A549 (cell line): ENCODE measurements around the gene RASGRF1. TPM values are rescaled to one million over a fixed set of nuclear protein-coding genes. Genes with fewer than 3 reads are reported as not detected.

Experiments
- ATAC-seq, 2 experiments: fragments of 200-7000 bp in 1 of 2; fragments of >200 bp in 1 of 2; cut with Nextera tagmentation in 1 of 2; cut with Tn5 transposase in 1 of 2; 3 replicates each; pipeline versions ENCODE4 v1.8.0 to v1.9.1; 2018 to 2020; ENCODE audit warnings: mild to moderate bottlenecking in 1 of 2, moderate library complexity in 1 of 2
- CTCF ChIA-PET: fragments of 300-600 bp; sonication (Branson Sonifier 250); formaldehyde crosslinking; extraction: SDS; loops from one replicate; lab custom pipeline; 2021; ENCODE audit warnings: antibody characterized with exemption, inconsistent platforms; lab: Yijun Ruan, JAX
- POLR2A ChIA-PET: fragments of 350-600 bp; formaldehyde crosslinking; extraction: SDS; loops from one replicate; lab custom pipeline; 2021; ENCODE audit warnings: antibody characterized with exemption, inconsistent platforms; lab: Yijun Ruan, JAX
- DNase-seq, 2 experiments: peaks; one replicate each; pipeline versions ENCODE4 v3.0.0 to v3.0.0-alpha.2; 2011 to 2016; ENCODE audit warnings: low read depth in 1 of 2, low spot score in 1 of 2
- FAIRE-seq: peaks from 2 replicates; lab custom pipeline; 2011; peaks lifted over from hg19 to GRCh38; lab: Jason Lieb, UNC
- H3K27ac ChIP-seq, 2 experiments: fragments of >200 bp; sonication (Bioruptor Twin); formaldehyde crosslinking; 3 replicates each; pipeline ENCODE4 v1.5.1; 2016 to 2017
- H3K4me1 ChIP-seq: fragments of >200 bp; sonication (Bioruptor Twin); formaldehyde crosslinking; 3 replicates; pipeline ENCODE4 v1.6.1; 2016
- H3K4me2 ChIP-seq: fragments of >200 bp; sonication (Bioruptor Twin); formaldehyde crosslinking; 3 replicates; pipeline ENCODE4 v1.6.1; 2016
- H3K4me3 ChIP-seq: fragments of >200 bp; sonication (Bioruptor Twin); formaldehyde crosslinking; 3 replicates; pipeline ENCODE4 v1.5.1; 2016
- H3K9me3 ChIP-seq: fragments of >200 bp; sonication (Bioruptor Twin); formaldehyde crosslinking; 3 replicates; pipeline ENCODE4 v1.6.1; 2016
- BHLHE40 ChIP-seq: IDR thresholded peaks from 2 replicates; pipeline ENCODE4 v1.6.1; 2012; ENCODE audit warnings: low read depth, low read length, inconsistent platforms
- CHD2 ChIP-seq: fragments of 150-350 bp; IDR thresholded peaks from 2 replicates; pipeline ENCODE4 v1.6.1; 2014; ENCODE audit warnings: low read length; ENCODE audit not compliant: partially characterized antibody
- EHF ChIP-seq: fragments of 250-450 bp; sonication (Bioruptor Pico); IDR thresholded peaks from 2 replicates; pipeline ENCODE4 v1.5.0; 2020; ENCODE audit warnings: mild to moderate bottlenecking
- EP300 ChIP-seq, 2 experiments: fragments of >200 bp; sonication (Bioruptor Twin); formaldehyde crosslinking; IDR thresholded peaks; 2 replicates in 1 of 2; 3 replicates in 1 of 2; pipeline ENCODE4 v1.6.1; 2016 to 2017
- ESRRA ChIP-seq: fragments of 150-350 bp; IDR thresholded peaks from 2 replicates; pipeline ENCODE4 v1.6.1; 2014; ENCODE audit warnings: mild to moderate bottlenecking, low read length, borderline replicate concordance
- FOSL2 ChIP-seq, 2 experiments: fragments of 450-650 bp in 1 of 2; fragments of >200 bp in 1 of 2; sonication (Bioruptor Twin) in 1 of 2; formaldehyde crosslinking; IDR thresholded peaks; 2 replicates each; pipeline versions ENCODE4 v1.5.0 to v1.6.1; 2016 to 2020; ENCODE audit warnings: mild to moderate bottlenecking in 1 of 2, moderate library complexity in 1 of 2
- FOXS1 ChIP-seq: fragments of 250-450 bp; sonication (Bioruptor Pico); IDR thresholded peaks from 2 replicates; pipeline ENCODE4 v1.5.0; 2020; ENCODE audit warnings: mild to moderate bottlenecking, moderate library complexity
- HOXA7 ChIP-seq: fragments of 250-450 bp; sonication (Bioruptor Pico); IDR thresholded peaks from 2 replicates; pipeline ENCODE4 v1.5.0; 2020; ENCODE audit warnings: mild to moderate bottlenecking, moderate library complexity
- JUN ChIP-seq, 2 experiments: fragments of >200 bp; sonication (Bioruptor Twin); formaldehyde crosslinking; IDR thresholded peaks; 2 replicates in 1 of 2; 3 replicates in 1 of 2; pipeline ENCODE4 v1.6.1; 2016 to 2017
- JUNB ChIP-seq: fragments of >200 bp; sonication (Bioruptor Twin); formaldehyde crosslinking; IDR thresholded peaks from 2 replicates; pipeline ENCODE4 v1.6.1; 2016
- KDM1A ChIP-seq: fragments of 200-600 bp; sonication (generic); IDR thresholded peaks from 2 replicates; pipeline ENCODE4 v1.6.1; 2016; ENCODE audit warnings: low read depth, mild to moderate bottlenecking
- KDM5A ChIP-seq: fragments of 200-600 bp; sonication (generic); IDR thresholded peaks from 2 replicates; pipeline ENCODE4 v1.6.1; 2016; ENCODE audit warnings: antibody characterized with exemption, mild to moderate bottlenecking
- NPAS2 ChIP-seq: fragments of 250-450 bp; sonication (Bioruptor Pico); IDR thresholded peaks from 2 replicates; pipeline ENCODE4 v1.8.0; 2022; ENCODE audit warnings: mild to moderate bottlenecking, moderate library complexity, borderline replicate concordance
- PHF8 ChIP-seq: fragments of 200-600 bp; sonication (generic); IDR thresholded peaks from 2 replicates; pipeline ENCODE4 v1.6.1; 2016; ENCODE audit warnings: low read depth, mild to moderate bottlenecking, antibody characterized with exemption, moderate library complexity, borderline replicate concordance
- POLR2A ChIP-seq: IDR thresholded peaks from 2 replicates; pipeline ENCODE4 v1.6.1; 2012; ENCODE audit warnings: mild to moderate bottlenecking, low read length
- RAD21 ChIP-seq, 2 experiments: fragments of >200 bp in 1 of 2; sonication (Bioruptor Twin) in 1 of 2; formaldehyde crosslinking in 1 of 2; IDR thresholded peaks in 1 of 2; conservative IDR thresholded peaks in 1 of 2; 2 replicates in 1 of 2; 3 replicates in 1 of 2; pipeline ENCODE4 v1.6.1; 2012 to 2018; ENCODE audit warnings: inconsistent platforms in 1 of 2
- RNF2 ChIP-seq: fragments of 200-600 bp; sonication (generic); IDR thresholded peaks from 2 replicates; pipeline ENCODE4 v1.6.1; 2016; ENCODE audit warnings: low read depth, mild to moderate bottlenecking, antibody characterized with exemption, moderate library complexity, borderline replicate concordance
- SMC3 ChIP-seq: fragments of >200 bp; sonication (Bioruptor Twin); formaldehyde crosslinking; IDR thresholded peaks from 3 replicates; pipeline ENCODE4 v1.6.1; 2018; ENCODE audit warnings: inconsistent platforms
- TP53 ChIP-seq: fragments of 250-450 bp; sonication (Bioruptor Pico); IDR thresholded peaks from 2 replicates; pipeline ENCODE4 v1.5.0; 2021; ENCODE audit warnings: mild to moderate bottlenecking, moderate library complexity
- ZC3H11A ChIP-seq: fragments of 450-650 bp; IDR thresholded peaks from 2 replicates; pipeline ENCODE4 v1.6.1; 2014; ENCODE audit warnings: antibody characterized with exemption, mild to moderate bottlenecking
- ZFP36 ChIP-seq: fragments of 450-650 bp; IDR thresholded peaks from 2 replicates; pipeline ENCODE4 v1.6.1; 2014; ENCODE audit warnings: borderline replicate concordance; ENCODE audit not compliant: partially characterized antibody
- WGBS: methylation state at CpG from one replicate; pipeline ENCODE4 v1.1.6; 2017; ENCODE audit errors: missing lambda C conversion rate; 5-methylcytosine and 5-hydroxymethylcytosine counted together
- polyA plus RNA-seq, 4 experiments: library from polyadenylated mRNA; depleted of rRNA in 3 of 4; stranded (reverse); fragments of >200 nt; fragmentation: RNase III in 1 of 4; extraction: RNeasy Plus Mini Kit Qiagen cat#74134 plus additional on column Dnase treatment in 1 of 4; gene quantifications; 2 replicates in 3 of 4; 3 replicates in 1 of 4; pipeline ENCODE4 v1.2.3, GENCODE V29; 2011 to 2017
- TF ChIP-seq, protein P1 (sequence below): IDR thresholded peaks from 2 replicates; pipeline ENCODE4 v1.6.1; 2012
- TF ChIP-seq, protein P2 (sequence below): fragments of >200 bp; sonication (Bioruptor Twin); formaldehyde crosslinking; IDR thresholded peaks from 3 replicates; pipeline ENCODE4 v1.5.1; 2016
- TF ChIP-seq, protein P3 (sequence below): IDR thresholded peaks from 2 replicates; pipeline ENCODE4 v1.6.1; 2012

Gene RASGRF1
- polyA plus RNA-seq, 2 of the 4 experiments (the other 2 are of a cell fraction): 0.13 to 0.21 TPM

DNA sequence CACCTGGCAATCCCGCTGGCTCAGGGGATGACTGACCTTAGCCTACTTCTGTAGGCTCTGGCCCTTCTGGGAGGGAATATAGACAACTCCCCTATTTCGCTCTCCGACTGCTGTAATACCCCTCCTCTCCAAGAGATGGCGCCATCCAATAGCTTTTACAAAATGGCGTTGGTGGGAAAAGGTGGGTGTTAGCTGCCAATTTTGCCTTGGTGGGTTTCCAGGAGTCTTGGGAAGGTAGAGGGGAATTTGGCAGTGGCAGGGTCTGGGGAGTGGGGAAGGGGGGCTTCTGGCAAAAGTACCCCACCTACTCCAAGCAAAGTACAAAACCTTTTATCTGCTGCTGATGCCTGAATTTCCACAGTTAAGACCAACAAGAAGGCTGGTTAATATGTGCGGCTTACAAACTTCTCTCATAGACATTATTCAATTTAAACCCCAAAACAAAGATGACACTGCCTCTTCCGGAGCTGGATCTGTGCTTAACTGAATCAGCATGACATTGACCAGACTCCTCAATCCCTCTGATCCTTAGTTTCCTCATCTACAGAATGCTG lies 62.1 kb downstream of the RASGRF1 start:
- DNase-seq: peak; percentile 51 to 54
- 10% methylated on average over 7 of the region's 7 CpGs for WGBS
- POLR2A ChIA-PET: no interaction called here
- TF ChIP-seq FOSL2 (IDR thresholded peaks at IDR 0.05) (no peak), FOSL2 (CRISPR knock-in tag; IDR thresholded peaks at IDR 0.05) (no peak), KDM5A (no peak), JUNB (no peak), ESRRA (no peak), SMC3 (peak; percentile 81), RAD21 (conservative IDR thresholded peaks at IDR 0.05 in 1 of 2, IDR thresholded peaks at IDR 0.05 in 1 of 2) (peak; percentile 92 to 98), HOXA7 (CRISPR knock-in tag) (no peak)
- TF ChIP-seq, protein P1, sequence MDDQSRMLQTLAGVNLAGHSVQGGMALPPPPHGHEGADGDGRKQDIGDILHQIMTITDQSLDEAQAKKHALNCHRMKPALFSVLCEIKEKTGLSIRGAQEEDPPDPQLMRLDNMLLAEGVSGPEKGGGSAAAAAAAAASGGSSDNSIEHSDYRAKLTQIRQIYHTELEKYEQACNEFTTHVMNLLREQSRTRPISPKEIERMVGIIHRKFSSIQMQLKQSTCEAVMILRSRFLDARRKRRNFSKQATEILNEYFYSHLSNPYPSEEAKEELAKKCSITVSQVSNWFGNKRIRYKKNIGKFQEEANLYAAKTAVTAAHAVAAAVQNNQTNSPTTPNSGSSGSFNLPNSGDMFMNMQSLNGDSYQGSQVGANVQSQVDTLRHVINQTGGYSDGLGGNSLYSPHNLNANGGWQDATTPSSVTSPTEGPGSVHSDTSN: no peak
- TF ChIP-seq, protein P2, sequence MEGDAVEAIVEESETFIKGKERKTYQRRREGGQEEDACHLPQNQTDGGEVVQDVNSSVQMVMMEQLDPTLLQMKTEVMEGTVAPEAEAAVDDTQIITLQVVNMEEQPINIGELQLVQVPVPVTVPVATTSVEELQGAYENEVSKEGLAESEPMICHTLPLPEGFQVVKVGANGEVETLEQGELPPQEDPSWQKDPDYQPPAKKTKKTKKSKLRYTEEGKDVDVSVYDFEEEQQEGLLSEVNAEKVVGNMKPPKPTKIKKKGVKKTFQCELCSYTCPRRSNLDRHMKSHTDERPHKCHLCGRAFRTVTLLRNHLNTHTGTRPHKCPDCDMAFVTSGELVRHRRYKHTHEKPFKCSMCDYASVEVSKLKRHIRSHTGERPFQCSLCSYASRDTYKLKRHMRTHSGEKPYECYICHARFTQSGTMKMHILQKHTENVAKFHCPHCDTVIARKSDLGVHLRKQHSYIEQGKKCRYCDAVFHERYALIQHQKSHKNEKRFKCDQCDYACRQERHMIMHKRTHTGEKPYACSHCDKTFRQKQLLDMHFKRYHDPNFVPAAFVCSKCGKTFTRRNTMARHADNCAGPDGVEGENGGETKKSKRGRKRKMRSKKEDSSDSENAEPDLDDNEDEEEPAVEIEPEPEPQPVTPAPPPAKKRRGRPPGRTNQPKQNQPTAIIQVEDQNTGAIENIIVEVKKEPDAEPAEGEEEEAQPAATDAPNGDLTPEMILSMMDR: peak; percentile 92
- no peak for FAIRE-seq
- Histone ChIP-seq H3K4me2 (no peak overlapping the region), H3K4me3 (no peak overlapping the region), H3K4me1 (no peaks in the 10 kb centered on the region), H3K9me3 (no peaks in the 10 kb centered on the region), H3K27ac (no peak overlapping the region)
- CTCF ChIA-PET: interaction anchor here (0.6 to 18.1 kb wide), 59 partner anchors 9 to 846 kb away, joined by 3 to 518 read pairs (median 4); no protein-coding TSS in a partner anchor
- peak in 1 of 2 experiments; percentile 77; a peak in 3 of 6 replicates for ATAC-seq

DNA sequence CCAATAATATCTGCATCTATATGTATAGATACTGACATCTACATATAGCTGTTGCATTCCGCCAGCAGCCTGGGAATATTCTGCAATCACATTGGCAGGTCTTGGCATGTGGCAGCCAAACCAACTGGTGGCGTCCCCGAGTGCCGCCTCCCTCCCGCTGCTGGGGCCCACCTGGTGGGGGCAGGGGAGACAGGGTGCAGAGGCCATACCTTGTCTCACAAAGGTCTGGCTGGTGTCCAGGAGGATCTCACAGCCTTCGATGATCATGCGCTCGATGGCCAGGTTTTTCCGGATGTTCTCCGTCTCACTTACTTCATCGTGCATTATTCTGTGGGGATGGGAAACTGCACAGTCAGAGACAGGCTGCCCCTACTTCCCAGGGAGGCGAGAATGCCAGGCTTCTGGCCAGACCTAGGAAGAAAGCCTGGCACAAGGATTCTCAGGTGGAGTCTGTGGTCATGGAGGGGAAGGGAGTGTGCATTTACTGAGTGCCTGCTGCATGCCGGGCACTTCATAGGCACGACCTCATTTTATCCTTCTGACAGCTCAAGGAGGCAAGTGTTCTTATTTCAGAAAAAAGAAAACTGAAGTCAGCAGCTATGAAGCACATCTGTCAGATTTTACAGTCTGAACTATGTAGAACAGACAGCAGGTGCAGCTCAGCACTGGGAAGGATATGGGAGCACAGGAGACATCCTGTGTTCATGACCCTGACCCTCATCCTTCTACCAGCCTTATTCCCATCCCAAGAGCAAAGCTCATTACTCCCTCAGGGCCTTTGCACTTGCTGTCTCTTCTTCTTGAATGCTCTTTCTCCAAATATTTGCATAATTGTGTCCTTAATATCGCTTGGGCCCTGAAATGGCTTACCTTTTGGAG lies 62.8 kb downstream of the RASGRF1 start:
- TF ChIP-seq POLR2A (no peak), NPAS2 (CRISPR knock-in tag) (no peak), KDM5A (no peak), RAD21 (conservative IDR thresholded peaks at IDR 0.05 in 1 of 2, IDR thresholded peaks at IDR 0.05 in 1 of 2) (no peak), BHLHE40 (no peak), ZFP36 (no peak), CHD2 (no peak), JUN (IDR thresholded peaks at IDR 0.05) (no peak), TP53 (no peak), EHF (no peak), RNF2 (no peak), PHF8 (no peak), ZC3H11A (no peak), FOXS1 (CRISPR knock-in tag) (no peak), EP300 (IDR thresholded peaks at IDR 0.05) (no peak), KDM1A (no peak)
- TF ChIP-seq, protein P3, sequence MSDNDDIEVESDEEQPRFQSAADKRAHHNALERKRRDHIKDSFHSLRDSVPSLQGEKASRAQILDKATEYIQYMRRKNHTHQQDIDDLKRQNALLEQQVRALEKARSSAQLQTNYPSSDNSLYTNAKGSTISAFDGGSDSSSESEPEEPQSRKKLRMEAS: no peak
- TF ChIP-seq, protein P1: no peak
- ChIA-PET CTCF (interaction anchor here (0.7 to 18.1 kb wide), 52 partner anchors 8 to 846 kb away, joined by 3 to 518 read pairs (median 5); no protein-coding TSS in a partner anchor), POLR2A (interaction anchor here (0.6 kb wide), 1 partner anchor 155 kb away, joined by 5 read pairs; no protein-coding TSS in a partner anchor)
- DNase-seq (no peak), ATAC-seq (peak in 1 of 2 experiments; percentile 7; a peak in 2 of 6 replicates), FAIRE-seq (no peak)
- no peak overlapping the region for H3K27ac ChIP-seq
- 42% methylated on average over 15 of the region's 15 CpGs for WGBS
- H3K4me1 ChIP-seq: no peaks in the 10 kb centered on the region
- H3K9me3 ChIP-seq: no peaks in the 10 kb centered on the region
- no peak overlapping the region for H3K4me3 ChIP-seq
- H3K4me2 ChIP-seq: no peak overlapping the region
